Heart right ventricle (tissue), 16 donors: Measurements from ENCODE around the gene GRID1. TPM values are rescaled to one million over a fixed set of nuclear protein-coding genes. Genes with fewer than 3 reads are reported as not detected.

Experiments used
- ATAC-seq, 8 donors: fragments of 200-7000 bp; cut with Tn5 transposase; one replicate each; pipeline ENCODE4 v1.9.1; 2020; ENCODE audit warnings: mild to moderate bottlenecking in 8 of 8, moderate library complexity in 8 of 8, moderate number of reproducible peaks in 1 of 8
- DNase-seq, 2 donors: peaks; one replicate each; pipeline ENCODE4 v3.0.0-alpha.2; 2020
- H3K27ac ChIP-seq, 10 donors: fragments of 200-600 bp; sonication (generic) in 2 of 10; one replicate each; pipeline versions ENCODE4 v1.5.0 to v1.8.0; 2020 to 2022; ENCODE audit warnings: mild to moderate bottlenecking in 3 of 10
- H3K27me3 ChIP-seq, 7 donors: fragments of 200-600 bp; one replicate each; pipeline ENCODE4 v1.8.0; 2021 to 2022; ENCODE audit warnings: mild to moderate bottlenecking in 2 of 7
- H3K36me3 ChIP-seq, 9 donors: fragments of 200-600 bp; sonication (generic) in 1 of 9; one replicate each; pipeline versions ENCODE4 v1.5.0 to v1.8.0; 2020 to 2022; ENCODE audit warnings: mild to moderate bottlenecking in 2 of 9
- H3K4me1 ChIP-seq, 9 donors: fragments of 200-600 bp; sonication (generic) in 1 of 9; one replicate each; pipeline versions ENCODE4 v1.5.0 to v1.8.0; 2020 to 2022; ENCODE audit warnings: mild to moderate bottlenecking in 4 of 9
- H3K4me3 ChIP-seq, 10 donors: fragments of 200-600 bp; sonication (generic) in 2 of 10; one replicate each; pipeline versions ENCODE4 v1.5.0 to v1.8.0; 2020 to 2022; ENCODE audit warnings: mild to moderate bottlenecking in 7 of 10, moderate library complexity in 2 of 10
- H3K9me3 ChIP-seq, 11 donors: fragments of 200-600 bp in 10 of 11; sonication (generic) in 2 of 11; one replicate each; pipeline versions ENCODE4 v1.5.0 to v1.8.0; 2013 to 2022; ENCODE audit warnings: mild to moderate bottlenecking in 2 of 11, control low read depth in 1 of 11, moderate library complexity in 1 of 11
- CTCF ChIP-seq, 9 donors: fragments of 200-600 bp; sonication (generic) in 2 of 9; IDR thresholded peaks; one replicate each; pipeline versions ENCODE4 v1.5.0 to v1.8.0; 2021 to 2022; ENCODE audit warnings: antibody characterized with exemption in 9 of 9, mild to moderate bottlenecking in 5 of 9, moderate library complexity in 1 of 9
- WGBS, 2 donors: extraction: QIAGEN DNeasy Blood & Tissue Kit; methylation state at CpG; one replicate each; pipeline ENCODE4 v1.1.7; 2013; ENCODE audit warnings: inconsistent platforms in 1 of 2; 5-methylcytosine and 5-hydroxymethylcytosine counted together
- intact Hi-C, 10 donors: fragments of 100-400 bp; cut with DNase I; formaldehyde crosslinking; loops; one replicate each; pipeline versions ENCODE4 v1.11.1 to v1.14.2; 2022
- polyA plus RNA-seq, 2 donors: library from polyadenylated mRNA; stranded (reverse); fragments of 200-250 nt; gene quantifications; one replicate each; pipeline ENCODE4 v1.2.3, GENCODE V29; 2013
- total RNA-seq, 10 donors: library from RNA; stranded (reverse); fragmentation: NEBNext Ultra II Directional in 3 of 10; extraction: Animal tissue kit (Norgen Biotek cat#: 25700) in 3 of 10; gene quantifications; one replicate each; pipeline versions ENCODE4 v1.2.1 to v1.2.4, GENCODE V29; 2021 to 2023
- donor health status: Arrhythmogenic right ventricular cardiomyopathy.
- donor health status: ischemic (EF 13 %, LVEDD 7.1; RV severe dilation, severe dysfunction).
- donor health status: healthy with polysubstance abuse.
- donor health status: DM: no; HTN: yes; CAD: no.
- donor health status: DM: no; HTN: no; CAD: no.
- donor health status: ischemic (EF 25% LVEDD 6.9; RV normal size, moderate dysfunction).
- donor health status: ischemic (EF 25% LVEDD 5.7; RV mildly dilated, moderate dysfunction).
- donor health status: healthy.
- donor health status: DM: yes; HTN: yes; CAD: no.
- donor health status: Ischemic cardiomyopathy.
- donor health status: ischemic (EF 35%, LVEDD 5.7; RV mildly dilated, moderate dysfunction).
- donor health status: nonischemic (EF 11% LVEDD 7.7; RV severe dilation, severe dysfunction).
- donor health status: DM: yes; HTN: yes; CAD: no.
- donor health status: PGD.
- donor health status: ischemic (EF 29% LVEDD 5.4; RV normal size, mild dysfunction).
- donor health status: nonischemic (EF 23%, LVEDD 6.1; RV moderate dilation, normal function).

The GRID1 gene
- total and polyA plus RNA-seq, 12 donors: 0.44 to 3.4 (median 1.5) TPM

DNA sequence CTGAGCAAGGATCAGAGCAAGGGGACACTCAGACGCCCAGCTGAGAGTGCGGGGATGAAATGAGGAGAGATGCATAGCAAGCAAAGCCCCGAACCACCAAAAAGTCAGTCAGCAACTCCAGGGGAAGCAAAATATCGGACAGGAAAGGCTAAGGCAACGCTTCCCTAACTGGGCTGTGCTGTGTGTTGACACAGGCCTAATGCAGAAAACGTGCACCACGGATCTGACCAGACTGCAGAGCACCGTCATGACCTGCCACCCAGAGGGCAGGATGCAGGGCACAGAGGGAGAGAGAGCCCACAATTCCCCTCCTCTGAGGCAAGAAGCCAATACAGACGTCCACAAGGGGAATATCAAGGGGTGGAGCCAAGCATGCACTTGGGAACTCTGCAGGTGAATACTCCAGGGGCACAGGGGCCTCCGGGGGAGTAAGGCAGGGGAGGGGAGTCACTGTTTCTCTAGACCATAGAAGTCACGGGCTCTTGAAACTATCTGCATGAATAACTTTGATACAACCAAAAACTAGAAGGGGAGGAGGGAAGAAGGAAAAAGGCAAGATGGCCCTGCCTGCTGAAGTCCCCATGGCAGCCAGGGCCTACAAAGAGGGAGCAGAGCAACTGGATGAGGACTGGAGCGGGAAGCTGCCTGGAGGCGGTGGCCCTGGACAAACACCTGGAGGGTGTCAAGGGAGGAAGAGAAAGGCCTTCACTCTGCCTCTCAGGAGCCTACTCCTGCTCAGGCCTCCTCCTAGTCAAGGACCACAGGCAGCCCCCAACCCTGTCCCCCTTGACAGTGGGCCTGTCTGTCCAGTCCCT, 26.2 kb downstream of the GRID1 start:
- Histone ChIP-seq H3K9me3 (no peaks in the 10 kb centered on the region), H3K4me1 (no peaks in the 10 kb centered on the region), H3K36me3 (no peaks in the 10 kb centered on the region), H3K4me3 (no peak overlapping the region), H3K27ac (no peak overlapping the region), H3K27me3 (peaks cover 0 to 7% (median 0%) of the 10 kb centered on the region in 7 donors)
- intact Hi-C loops: no loop called here
- DNase-seq (no peak), ATAC-seq (no peak)
- no peak for TF ChIP-seq CTCF (IDR thresholded peaks at IDR 0.05)
- WGBS, 2 donors: 69 to 70% methylated on average over 13 of the region's 13 CpGs

GRCh38 chr10:86339226-86339865, 27.2 kb downstream of the GRID1 start:
- no peak for ATAC-seq
- WGBS, 2 donors: 77% methylated on average over 12 of the region's 12 CpGs
- no peak for DNase-seq

GRCh38 chr10:86337121-86337601, 29.4 kb downstream of the GRID1 start:
- no peak overlapping the region for H3K4me3 ChIP-seq
- no peak overlapping the region for H3K27ac ChIP-seq
- no peak for ATAC-seq
- H3K9me3 ChIP-seq: no peaks in the 10 kb centered on the region
- H3K27me3 ChIP-seq: peaks cover 0 to 7% (median 0%) of the 10 kb centered on the region in 7 donors
- DNase-seq: no peak
- H3K36me3 ChIP-seq: no peaks in the 10 kb centered on the region
- TF ChIP-seq CTCF (IDR thresholded peaks at IDR 0.05): no peak
- no peaks in the 10 kb centered on the region for H3K4me1 ChIP-seq
- intact Hi-C loops: no loop called here
- WGBS, 2 donors: 86 to 87% methylated on average over 13 of the region's 13 CpGs

More at GRCh38 chr10:86339226-86339865, 27.2 kb downstream of the GRID1 start:
- no peak overlapping the region for H3K4me3 ChIP-seq
- H3K9me3 ChIP-seq: no peaks in the 10 kb centered on the region
- H3K36me3 ChIP-seq: no peaks in the 10 kb centered on the region
- intact Hi-C loops: no loop called here
- no peak overlapping the region for H3K27ac ChIP-seq
- TF ChIP-seq CTCF (IDR thresholded peaks at IDR 0.05): no peak
- peaks cover 0 to 7% (median 0%) of the 10 kb centered on the region in 7 donors for H3K27me3 ChIP-seq
- H3K4me1 ChIP-seq: no peaks in the 10 kb centered on the region

GRCh38 chr10:86336341-86336740, 30.3 kb downstream of the GRID1 start:
- DNase-seq (no peak), ATAC-seq (no peak)
- no peak overlapping the region for H3K4me3 ChIP-seq
- intact Hi-C loops: no loop called here
- H3K27me3 ChIP-seq: peaks cover 0 to 4% (median 0%) of the 10 kb centered on the region in 7 donors
- WGBS, 2 donors: 83 to 89% methylated on average over 10 of the region's 10 CpGs
- H3K4me1 ChIP-seq: no peaks in the 10 kb centered on the region
- H3K9me3 ChIP-seq: no peaks in the 10 kb centered on the region
- no peak for TF ChIP-seq CTCF (IDR thresholded peaks at IDR 0.05)
- H3K36me3 ChIP-seq: no peaks in the 10 kb centered on the region
- H3K27ac ChIP-seq: no peak overlapping the region
